ENCODE results near the gene DCX. TPM values are rescaled to one million over a fixed set of nuclear protein-coding genes. Genes with fewer than 3 reads are reported as not detected.

The DCX gene
- total RNA-seq, 1 donor from 2014 or later: not detected

GRCh38 chrX:111376897-111377578 lies 35.0 kb downstream of the DCX start:
- no peaks in the 10 kb centered on the region for H3K9me3 Mint-ChIP-seq

GRCh38 chrX:111376486-111376885 lies 35.5 kb downstream of the DCX start:
- H3K36me3 Mint-ChIP-seq (ENCODE audit: low read depth): no peaks in the 10 kb centered on the region
- H3K4me3 Mint-ChIP-seq: no peak overlapping the region
- H3K4me1 Mint-ChIP-seq: no peaks in the 10 kb centered on the region
- ChIA-PET POLR2A (no interaction called here), CTCF (no interaction called here)
- intact Hi-C loops (cut with micrococcal nuclease): no loop called here
- H3K9me3 Mint-ChIP-seq: no peaks in the 10 kb centered on the region
- no peaks in the 10 kb centered on the region for H3K27me3 Mint-ChIP-seq
- no peak for TF ChIP-seq CTCF (IDR thresholded peaks at IDR 0.05)
- ATAC-seq (ENCODE audit: low read depth): no peak
- H3K27ac Mint-ChIP-seq: no peak overlapping the region
- no peak for DNase-seq

More at GRCh38 chrX:111376897-111377578, 35.0 kb downstream of the DCX start:
- Mint-ChIP-seq H3K4me3 (no peak overlapping the region), H3K27me3 (no peaks in the 10 kb centered on the region), H3K36me3 (ENCODE audit: low read depth) (no peaks in the 10 kb centered on the region), H3K4me1 (no peaks in the 10 kb centered on the region), H3K27ac (no peak overlapping the region)
- CTCF ChIA-PET: no interaction called here
- POLR2A ChIA-PET: no interaction called here
- TF ChIP-seq CTCF (IDR thresholded peaks at IDR 0.05): no peak
- DNase-seq: no peak
- intact Hi-C loops (cut with micrococcal nuclease): no loop called here
- no peak for ATAC-seq (ENCODE audit: low read depth)

GRCh38 chrX:111375747-111376146 lies 36.2 kb downstream of the DCX start:
- Mint-ChIP-seq H3K36me3 (ENCODE audit: low read depth) (no peaks in the 10 kb centered on the region), H3K9me3 (no peaks in the 10 kb centered on the region), H3K27me3 (no peaks in the 10 kb centered on the region), H3K27ac (no peak overlapping the region), H3K4me1 (no peaks in the 10 kb centered on the region), H3K4me3 (no peak overlapping the region)
- intact Hi-C loops (cut with micrococcal nuclease): no loop called here
- ChIA-PET CTCF (no interaction called here), POLR2A (no interaction called here)
- DNase-seq: no peak
- ATAC-seq (ENCODE audit: low read depth): no peak
- TF ChIP-seq CTCF (IDR thresholded peaks at IDR 0.05): no peak

- CTCF ChIA-PET: no interaction called here
- POLR2A ChIA-PET: no interaction called here
- DNase-seq: no peak
- Mint-ChIP-seq H3K4me1 (no peaks in the 10 kb centered on the region), H3K27ac (no peak overlapping the region), H3K27me3 (no peaks in the 10 kb centered on the region), H3K9me3 (no peaks in the 10 kb centered on the region), H3K36me3 (ENCODE audit: low read depth) (no peaks in the 10 kb centered on the region), H3K4me3 (no peak overlapping the region)
- ATAC-seq (ENCODE audit: low read depth): no peak
- intact Hi-C loops (cut with micrococcal nuclease): no loop called here
- no peak for TF ChIP-seq CTCF (IDR thresholded peaks at IDR 0.05)
Measured at GRCh38 chrX:111372086-111372485, 39.9 kb downstream of the DCX start.

GRCh38 chrX:111365770-111366325 lies 46.1 kb downstream of the DCX start:
- intact Hi-C loops (cut with micrococcal nuclease): no loop called here
- DNase-seq (no peak), ATAC-seq (ENCODE audit: low read depth) (no peak)
- no peak overlapping the region for H3K27ac Mint-ChIP-seq
- TF ChIP-seq CTCF (IDR thresholded peaks at IDR 0.05): no peak
- no peaks in the 10 kb centered on the region for H3K27me3 Mint-ChIP-seq
- H3K9me3 Mint-ChIP-seq: no peaks in the 10 kb centered on the region
- POLR2A ChIA-PET: no interaction called here
- CTCF ChIA-PET: no interaction called here
- H3K36me3 Mint-ChIP-seq (ENCODE audit: low read depth): no peaks in the 10 kb centered on the region
- H3K4me3 Mint-ChIP-seq: no peak overlapping the region
- no peaks in the 10 kb centered on the region for H3K4me1 Mint-ChIP-seq
